Neural progenitor cell (in vitro differentiated cells): ENCODE data around the gene COX20.

ENCODE experiments used
- CTCF ChIP-seq: fragments of 200-600 bp; sonication (generic); IDR thresholded peaks from 2 replicates; pipeline ENCODE4 v1.5.1; 2017; ENCODE audit warnings: antibody characterized with exemption, mild to moderate bottlenecking
- EZH2 ChIP-seq: fragments of 200-600 bp; sonication (generic); IDR thresholded peaks from 2 replicates; pipeline ENCODE4 v1.6.1; 2017; ENCODE audit warnings: antibody characterized with exemption, mild to moderate bottlenecking, moderate library complexity
- EZH2phosphoT487 ChIP-seq: fragments of 200-600 bp; sonication (generic); IDR thresholded peaks from 2 replicates; pipeline ENCODE4 v1.6.1; 2017; ENCODE audit warnings: antibody characterized with exemption

- no peak for TF ChIP-seq EZH2
- TF ChIP-seq EZH2phosphoT487: no peak
- no peak for TF ChIP-seq CTCF
Observed at GRCh38 chr1:244858357-244858756, 22.9 kb downstream of the COX20 start.
